Measurements from ENCODE around the gene EXOC3L4.

EXOC3L4 gene

DNA sequence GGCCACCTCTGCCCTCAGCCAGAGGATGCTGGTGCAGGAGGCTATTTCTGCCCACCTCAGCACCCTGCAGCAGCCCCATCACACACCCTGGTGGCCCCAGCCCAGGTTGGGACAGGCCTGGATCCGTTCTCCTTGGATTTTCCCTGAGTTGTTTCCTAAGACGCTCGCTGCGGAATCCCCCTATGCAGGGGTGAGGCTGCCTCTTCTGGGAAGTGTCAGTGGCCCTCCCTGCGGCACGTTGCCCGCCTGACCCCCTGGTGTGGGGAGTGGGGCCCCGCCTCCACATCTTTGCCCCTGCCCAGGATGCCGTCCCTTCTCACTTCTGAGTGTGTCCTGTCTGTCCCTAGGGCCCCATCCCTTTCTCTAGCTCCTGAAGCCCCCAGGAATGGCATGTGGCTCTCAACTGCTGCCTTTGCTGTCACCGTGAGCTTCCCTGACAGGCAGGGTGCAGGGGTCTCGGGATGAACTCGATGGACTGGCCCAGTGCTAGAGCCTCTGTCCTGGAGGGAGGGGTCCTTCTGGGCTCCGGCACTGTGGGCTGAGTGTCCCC lies 594 bp upstream of the EXOC3L4 start:
- DNase-seq = no peak

DNA sequence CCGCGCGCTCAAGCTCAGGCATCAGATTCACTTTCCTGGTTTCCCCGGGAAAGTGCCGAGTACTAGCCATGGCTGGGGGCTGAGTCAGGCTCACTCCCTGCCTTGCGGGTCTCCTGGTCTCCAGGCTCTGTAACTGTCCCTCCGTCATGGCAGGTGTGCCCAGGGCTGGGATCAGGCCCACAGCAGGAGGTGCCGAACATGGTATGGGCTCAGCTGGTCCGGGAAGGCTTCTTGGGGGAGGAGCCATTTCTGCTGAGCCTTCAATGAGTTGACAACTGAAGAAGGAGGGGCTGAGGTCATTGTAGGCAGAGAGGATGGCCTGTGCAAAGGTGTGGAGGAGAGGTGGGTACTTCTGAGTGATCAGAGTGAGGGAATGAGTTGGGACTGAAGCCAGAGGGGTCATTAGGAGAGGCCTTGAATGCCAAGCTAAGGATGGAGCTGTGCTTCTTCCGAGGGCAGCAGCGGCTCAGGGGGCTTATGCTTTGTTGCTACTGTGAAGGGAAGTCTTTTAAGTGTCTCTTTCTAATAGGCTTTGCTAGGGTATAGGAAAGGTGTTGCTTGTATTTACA lies 769 bp downstream of the EXOC3L4 start:
- no peak for DNase-seq

DNA sequence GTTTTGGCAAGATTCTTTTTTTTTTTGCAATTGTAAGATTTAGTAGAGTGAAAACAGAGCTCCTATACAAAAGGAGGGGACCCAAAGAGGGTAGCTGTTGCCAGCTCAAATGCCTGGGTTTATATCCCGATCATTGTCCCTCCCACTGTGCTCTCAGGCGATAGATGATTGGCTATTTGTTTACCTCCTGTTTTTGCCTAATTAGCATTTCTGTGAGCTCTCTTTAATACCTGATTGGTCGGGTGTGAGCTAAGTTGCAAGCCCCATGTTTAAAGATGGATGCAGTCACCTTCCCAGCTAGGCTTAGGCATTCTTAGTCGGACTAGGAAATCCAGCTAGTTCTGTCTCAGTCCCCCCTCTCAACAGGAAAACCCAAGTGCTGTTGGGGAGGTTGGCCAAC lies 1.9 kb downstream of the EXOC3L4 start:
- no peak for DNase-seq

DNA sequence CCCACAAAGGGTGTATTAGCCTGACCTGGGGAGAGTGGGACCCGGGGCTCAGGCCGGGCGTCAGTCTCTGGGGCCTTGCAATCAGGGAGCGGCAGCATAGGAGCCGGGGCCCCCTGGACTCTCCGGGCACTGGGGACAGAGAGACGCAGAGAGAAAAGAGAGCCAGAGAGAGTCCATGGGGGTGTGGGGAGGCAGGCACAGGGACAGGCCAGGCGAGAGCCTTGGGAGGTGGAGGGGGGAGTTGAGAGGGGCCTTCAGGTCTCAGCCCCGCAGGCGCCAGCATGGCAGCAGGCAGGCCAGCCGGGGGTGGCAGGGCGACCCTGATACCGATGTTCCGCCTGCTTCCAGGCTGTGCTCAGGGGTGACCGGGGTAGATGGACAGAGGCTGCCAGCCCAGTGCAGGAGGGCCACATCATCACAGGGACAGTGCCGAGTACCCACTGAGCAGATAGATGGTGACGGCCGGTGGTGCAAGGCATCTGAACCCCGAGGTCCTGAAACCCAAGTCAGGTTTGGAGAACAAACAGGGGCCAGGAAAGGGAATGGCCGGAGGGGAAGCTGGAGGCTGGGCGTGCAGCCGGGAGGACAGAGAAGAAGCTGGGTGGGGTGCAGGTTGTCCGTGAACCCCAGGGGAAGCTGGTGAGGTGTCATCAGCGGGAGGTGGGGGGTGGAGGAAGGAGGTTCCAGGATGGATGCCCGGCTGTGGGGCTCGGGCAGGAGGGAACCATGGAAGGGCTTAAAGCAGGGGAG lies 2.9 kb downstream of the EXOC3L4 start:
- no peak for DNase-seq

DNA sequence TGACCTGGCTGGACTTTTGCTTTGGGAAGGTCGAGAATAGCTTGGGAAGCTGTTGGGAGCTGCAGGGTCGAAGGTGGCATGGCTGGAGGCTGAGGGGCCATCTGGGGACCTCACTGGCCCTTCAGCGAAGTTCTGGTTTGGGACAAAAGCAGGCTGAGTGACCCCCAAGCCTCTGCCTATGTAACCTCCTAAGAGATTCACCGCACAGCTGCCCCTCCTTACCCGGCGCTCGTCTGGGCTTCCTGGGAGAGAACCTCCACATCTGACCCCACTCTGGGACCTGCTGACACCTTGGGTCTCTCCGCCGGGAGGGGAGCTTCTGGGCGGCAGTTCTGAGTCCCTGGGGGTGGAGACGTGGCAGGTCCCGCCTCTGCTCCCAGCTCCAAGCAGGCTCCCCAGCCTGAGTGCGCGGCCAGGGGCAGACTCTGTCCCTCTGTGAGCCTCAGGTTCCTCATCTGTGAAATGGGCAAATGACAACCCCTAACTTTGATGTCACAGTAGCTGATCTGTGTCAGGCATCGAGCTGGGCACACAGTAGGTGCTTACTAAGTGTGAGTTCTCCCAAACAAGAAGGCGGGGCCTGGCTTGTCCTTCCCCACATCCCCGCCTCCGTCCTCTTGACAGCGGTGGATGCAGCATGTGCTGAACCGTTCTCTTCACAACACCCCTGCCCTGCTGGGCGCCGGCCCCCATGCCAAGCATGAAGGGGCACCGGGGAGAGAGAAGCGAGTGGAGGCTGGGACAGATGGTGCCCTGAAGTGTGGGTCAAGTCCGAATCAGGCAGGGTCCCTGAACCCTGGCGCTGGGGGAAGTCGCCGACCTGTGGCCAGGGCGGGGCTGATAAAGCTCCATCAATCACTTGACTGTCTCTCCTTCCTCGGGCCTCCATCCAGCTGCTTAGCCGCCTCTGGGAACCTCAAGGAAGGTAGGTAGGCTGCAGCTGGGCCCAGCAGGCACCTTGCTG lies 3.8 kb downstream of the EXOC3L4 start:
- no peak for DNase-seq

DNA sequence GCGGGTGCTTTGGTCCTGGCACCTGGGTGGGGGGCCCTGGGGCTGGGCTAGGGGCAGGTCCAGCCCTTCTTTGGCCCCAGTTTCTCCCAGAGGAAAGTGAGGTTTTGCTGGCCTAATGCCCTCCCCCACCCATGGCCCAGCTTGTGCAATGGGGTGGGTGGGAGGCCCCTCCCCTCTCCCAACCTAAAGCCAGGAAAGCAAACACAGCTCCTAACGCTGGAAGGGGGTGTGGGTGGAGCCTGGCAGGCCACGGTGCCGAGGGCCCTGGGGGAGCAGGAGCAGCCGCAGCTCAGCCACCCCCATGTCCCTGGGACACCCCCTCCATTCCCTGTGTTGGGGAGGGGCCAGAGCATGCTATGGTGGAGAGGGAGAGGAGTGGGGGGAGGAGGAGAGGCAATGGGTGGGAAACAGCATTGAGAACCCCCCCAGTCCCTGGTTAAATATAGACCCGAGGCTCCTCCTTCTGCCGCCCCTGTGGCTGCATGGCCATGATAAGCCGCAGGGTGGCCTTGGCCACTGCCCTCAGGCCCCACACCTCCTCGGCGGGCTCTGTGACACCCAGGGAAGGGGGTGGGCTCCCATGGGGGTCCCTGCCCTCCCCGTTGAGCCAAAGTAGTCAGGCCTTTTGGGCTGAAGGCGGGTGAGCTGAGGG lies 4.7 kb downstream of the EXOC3L4 start:
- DNase-seq = no peak

DNA sequence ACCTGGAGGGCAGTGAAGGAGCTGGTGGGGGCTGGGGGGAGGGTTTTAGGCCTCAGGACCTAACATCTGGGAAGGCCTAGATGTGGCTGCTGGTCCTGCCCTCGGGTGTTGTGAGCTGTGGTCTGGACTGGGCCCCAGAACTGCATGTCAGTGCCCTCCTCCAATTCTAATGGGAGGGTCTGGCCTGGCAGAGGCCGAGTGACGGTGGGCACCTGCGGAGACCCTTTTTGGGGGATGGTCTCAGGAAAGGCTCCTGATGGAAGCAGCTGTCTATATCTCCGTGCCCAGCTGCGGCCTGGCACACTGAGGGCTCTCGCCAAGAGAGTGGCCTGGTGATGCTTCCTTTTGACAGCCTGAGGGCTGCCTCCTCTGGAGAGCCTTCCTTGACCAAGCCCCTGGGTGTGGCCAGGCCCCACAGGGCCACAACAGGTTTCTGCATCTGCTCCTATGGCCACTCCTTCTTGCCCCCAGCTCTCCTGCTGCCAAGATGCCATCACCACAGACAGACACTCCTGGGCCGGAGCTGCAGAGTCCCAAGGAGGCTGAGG lies 5.3 kb downstream of the EXOC3L4 start:
- no peak for DNase-seq

DNA sequence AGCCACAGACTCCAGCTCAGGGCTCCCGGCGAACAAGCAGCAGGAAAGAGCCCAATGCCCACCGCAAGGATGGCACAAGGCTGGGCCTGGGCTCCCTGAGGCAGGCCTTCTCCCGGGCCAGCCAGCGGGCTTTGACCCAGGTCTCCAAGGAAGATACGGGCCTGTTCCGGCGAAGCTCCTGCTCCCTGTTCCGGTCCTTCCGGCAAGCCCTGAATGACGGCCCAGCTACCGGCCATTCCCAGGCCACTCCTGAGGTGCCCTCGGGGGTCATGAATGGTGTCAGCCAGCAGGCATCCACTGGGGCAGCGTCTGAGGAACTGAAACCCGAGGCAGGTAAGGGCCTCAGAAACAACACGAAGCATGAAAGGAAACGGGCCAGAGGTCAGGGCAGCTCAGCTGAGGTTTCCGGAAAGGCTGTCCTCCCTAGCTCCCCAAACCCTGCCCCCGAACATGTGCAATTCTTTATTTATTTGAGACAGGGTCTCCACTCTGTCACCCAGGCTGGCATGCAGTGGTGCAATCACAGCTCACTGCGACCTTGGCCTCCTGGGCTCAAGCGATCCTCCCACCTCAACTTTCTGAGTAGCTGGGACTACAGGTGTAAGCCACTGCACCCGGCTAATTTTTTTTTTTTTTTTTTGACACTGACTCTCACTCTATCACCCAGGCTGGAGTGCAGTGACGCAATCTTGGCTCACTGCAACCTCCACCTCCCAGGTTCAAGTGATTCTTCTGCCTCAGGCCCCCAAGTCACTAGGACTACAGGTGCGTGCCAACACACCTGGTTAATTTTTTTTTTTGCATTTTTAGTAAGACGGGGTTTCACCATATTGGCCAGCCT lies 6.0 kb downstream of the EXOC3L4 start:
- no peak for DNase-seq

DNA sequence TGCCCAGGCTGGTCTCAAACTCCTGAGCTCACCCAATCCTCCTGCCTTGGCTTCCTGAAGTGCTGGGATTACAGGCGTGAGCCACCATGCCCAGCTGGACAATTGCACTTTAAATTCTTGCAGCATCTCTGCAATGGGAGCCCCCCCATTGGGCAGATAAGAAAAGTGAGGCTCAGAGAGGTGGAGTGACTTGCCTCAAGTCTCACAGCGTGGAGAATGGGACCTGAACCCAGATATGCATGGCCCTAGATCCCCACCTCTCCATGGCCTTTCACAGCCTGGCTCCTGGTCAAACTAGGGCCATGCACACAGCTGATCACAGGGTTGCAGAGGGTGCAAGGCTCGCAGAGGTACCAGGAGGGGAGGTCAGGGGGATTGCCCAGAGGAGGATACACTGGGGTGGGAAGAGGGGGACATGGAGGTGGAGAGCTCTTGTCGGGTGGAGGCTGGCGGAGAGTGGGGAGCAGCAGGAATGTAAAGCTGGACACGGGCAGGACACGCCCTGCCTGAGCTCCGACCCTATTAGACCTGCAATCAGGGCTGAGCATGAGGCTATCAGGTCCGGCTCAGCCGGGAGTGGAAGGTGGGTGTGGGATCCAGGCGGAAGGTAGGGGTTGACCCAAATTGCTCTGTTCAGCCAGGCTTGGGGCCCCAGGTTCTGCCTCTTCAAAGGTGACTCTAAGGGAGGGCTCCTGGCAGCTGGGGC lies 6.9 kb downstream of the EXOC3L4 start:
- DNase-seq = no peak

DNA sequence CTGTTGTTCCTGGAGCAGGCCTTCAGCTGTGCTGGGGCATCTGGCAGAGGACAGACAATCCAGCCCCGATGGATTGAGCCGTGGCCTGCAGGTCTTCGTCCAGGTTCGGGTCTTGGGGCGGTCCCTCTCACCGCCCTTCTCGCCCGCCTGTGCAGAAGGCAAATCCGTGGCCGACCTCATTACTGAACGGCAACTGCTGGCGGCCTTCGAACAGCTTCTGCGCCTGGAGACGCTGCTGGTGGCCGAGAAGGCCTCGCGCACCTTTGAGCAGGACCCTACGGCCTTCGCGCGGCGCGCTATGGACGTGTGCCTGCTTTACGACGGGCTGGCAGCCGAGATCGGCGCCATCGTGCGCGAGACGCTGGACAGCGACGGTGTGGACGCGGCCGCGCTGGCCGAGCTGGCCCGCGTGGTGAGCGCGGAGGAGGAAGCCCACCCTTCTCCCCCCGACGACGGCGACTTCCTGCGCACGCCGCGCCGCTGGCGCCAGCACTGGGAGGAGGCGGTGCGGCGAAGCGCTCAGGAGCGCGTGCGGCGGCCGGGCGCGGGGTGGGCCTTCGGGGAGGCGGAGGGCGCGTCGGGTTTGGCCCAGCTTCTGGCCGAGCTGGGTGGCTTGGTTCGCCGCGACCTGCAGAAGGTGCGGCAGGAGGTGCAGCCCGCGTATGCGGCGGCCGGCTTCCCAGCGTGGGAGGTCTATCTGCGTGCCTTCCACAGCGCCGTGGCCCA lies 7.6 kb downstream of the EXOC3L4 start:
- no peak for DNase-seq

DNA sequence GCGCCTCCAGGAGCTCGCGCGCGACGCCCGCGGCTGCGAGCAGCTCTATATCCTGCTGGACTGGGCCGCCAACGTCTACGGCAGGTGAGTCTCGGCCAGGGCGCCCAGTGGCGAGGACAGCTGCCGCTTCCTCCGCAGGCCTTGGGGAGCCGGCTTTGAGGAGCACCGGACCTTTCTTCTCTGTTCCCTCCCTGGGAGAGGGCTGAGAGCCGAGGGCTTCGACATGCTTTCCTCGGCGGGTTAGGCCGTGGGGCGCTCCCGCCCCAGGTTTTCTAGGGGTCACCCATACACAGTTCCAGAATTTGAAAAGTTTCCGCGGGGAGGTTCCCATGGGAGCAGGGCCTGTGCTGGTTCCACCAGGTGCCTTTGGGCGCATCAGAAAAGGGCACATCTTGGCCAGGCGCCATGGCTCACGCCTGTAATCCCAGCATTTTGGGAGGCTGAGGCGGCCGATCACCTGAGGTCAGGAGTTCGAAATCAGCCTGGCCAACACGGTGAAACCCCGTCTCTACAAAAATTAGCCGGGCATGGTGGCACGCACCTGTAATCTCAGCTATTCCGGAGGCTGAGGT lies 8.2 kb downstream of the EXOC3L4 start:
- no peak for DNase-seq

DNA sequence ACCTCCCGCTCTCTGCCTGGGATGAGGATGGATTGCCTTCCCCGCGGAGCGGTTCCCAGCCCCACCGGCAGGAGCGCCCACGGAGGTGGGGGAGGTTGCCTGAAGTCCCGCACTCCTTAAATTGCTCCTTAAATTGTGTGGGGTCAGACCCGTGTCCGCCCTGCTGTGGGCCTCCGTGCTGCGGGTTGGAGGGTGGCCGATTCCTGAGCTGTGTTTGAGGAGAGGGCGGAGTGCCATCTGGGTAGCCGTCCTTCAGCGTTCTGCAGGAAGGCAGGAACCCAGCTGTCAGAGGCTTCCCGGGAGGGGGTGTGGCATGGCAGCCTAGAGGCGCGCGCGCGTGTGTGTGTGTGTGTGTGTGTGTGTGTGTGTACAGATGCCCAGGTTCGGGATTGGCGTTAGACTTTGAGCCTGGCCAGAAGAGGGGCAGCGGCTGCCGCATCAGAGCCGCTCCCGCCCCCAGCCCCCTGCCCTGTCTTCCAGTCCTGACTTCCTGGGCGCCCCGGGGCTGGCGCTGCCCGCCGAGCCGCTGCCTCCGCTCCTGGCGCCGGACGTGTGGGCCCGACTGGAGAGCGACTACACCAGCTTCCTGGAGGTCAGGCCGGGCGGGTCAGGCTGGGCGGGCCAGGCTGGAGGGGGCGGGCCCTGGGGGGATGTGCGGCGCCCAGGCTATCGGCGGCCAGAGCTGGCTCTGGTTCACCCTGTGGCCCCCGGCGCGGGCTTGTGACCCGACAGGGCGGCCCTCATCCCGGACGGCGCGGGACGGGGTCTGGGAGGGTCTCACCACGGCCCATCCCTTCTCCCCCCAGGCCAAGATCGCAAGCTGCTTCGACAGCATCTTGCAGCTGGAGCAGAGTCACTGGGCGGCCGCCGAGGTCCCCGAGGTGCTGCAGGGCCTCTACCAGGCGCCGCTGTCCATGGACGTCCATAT lies 9.2 kb downstream of the EXOC3L4 start:
- DNase-seq = no peak

DNA sequence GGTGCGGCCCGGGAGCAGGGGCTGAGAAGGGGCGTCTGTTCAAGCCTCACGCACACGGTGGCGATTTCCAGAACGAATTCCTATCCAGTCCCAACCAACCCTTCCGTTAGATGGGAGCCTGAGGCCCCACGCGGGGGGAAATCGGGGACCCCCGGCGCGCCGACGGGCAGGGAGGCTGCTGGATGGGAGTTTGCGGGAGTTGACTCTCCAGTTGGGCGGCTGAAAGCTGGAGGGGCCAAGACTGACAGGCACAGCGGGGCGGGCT lies 9.8 kb downstream of the EXOC3L4 start:
- DNase-seq = no peak

DNA sequence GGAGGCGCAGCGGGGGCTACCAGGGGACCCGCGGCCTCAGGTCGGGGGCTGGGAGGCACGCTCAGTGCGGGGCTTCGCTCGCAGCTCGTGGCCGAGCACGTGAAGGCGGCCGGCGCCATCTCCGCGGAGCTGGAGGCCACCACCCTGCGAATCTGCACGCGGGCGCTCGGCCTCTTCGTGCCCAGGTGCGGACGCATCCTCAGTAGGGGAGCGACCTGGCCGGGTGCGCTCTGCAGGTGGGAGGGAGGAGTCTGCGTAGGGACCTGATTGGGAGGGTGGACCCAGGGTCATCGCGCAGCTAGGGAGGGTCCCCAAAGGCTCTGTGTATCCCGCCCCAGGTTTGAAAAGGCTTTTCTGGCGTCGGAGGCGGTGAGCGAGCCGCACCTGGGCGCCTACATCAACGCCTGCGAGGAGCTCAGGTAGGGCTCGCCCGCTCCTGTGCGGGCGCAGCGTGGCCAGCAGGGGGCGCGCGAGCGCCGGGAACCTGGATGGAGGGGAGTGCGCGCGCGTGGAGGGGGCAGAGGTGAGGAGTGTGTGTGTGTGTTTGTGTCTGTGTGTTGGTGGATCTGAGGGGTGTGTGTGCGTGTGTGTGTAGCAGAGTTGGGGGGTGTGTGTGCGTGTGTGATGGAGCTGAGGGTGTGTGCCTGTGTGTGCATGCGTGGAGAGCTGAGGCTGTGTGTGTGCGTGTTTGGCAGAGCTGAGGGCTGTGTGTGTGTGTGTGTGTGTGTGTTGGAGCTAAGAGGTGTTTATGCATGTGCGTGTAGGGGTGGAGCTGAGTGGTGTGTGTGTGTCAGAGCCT lies 10.3 kb downstream of the EXOC3L4 start:
- DNase-seq = peak; percentile 89

DNA sequence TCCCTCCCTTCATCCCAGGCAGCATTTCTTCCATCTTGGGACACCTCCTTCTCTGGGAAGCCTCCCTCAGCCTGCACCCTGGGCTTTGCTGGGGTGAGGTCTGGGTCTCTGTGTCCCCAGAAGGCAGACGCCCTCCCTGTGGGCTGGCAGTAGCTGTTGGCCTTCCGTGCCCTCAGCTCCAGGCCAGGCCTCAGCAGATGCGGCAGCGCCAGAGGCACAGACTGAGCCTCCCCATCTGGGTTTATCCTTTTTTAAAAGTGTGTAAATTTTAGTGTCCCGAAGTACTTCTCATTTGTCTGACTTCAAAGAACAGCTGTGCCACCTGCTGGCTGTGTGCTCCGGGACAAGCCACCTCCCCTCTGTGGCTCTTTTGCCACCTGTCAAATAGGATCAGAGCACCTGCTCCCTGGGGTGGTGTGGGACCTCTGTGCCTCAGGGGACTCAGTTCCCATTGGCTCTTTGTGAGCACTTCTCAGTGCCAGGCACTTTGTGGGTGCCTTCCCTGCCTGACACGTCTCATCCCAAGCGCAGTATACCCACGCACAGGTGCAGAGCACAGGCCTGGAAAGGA lies 11.1 kb downstream of the EXOC3L4 start:
- DNase-seq = no peak

DNA sequence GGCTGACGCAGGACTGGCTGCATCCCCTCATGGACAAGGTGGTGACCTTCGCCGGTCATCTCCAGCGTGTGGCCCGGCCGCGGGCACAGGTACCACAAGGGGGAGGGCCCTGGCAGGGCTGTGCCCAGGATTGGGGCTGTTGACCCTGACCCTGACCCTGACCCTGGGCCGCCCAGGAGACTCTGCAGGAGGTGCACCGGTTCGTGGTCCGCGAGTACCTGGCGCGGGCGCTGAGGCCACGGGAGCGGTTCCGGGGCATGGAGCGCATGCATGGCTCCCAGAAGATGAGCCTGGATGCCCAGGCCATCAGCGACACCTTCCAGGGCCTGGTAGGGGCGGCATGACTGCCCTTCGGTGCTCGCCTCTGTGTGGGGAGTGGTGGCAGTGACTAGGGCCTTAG lies 12.9 kb downstream of the EXOC3L4 start:
- DNase-seq = no peak

DNA sequence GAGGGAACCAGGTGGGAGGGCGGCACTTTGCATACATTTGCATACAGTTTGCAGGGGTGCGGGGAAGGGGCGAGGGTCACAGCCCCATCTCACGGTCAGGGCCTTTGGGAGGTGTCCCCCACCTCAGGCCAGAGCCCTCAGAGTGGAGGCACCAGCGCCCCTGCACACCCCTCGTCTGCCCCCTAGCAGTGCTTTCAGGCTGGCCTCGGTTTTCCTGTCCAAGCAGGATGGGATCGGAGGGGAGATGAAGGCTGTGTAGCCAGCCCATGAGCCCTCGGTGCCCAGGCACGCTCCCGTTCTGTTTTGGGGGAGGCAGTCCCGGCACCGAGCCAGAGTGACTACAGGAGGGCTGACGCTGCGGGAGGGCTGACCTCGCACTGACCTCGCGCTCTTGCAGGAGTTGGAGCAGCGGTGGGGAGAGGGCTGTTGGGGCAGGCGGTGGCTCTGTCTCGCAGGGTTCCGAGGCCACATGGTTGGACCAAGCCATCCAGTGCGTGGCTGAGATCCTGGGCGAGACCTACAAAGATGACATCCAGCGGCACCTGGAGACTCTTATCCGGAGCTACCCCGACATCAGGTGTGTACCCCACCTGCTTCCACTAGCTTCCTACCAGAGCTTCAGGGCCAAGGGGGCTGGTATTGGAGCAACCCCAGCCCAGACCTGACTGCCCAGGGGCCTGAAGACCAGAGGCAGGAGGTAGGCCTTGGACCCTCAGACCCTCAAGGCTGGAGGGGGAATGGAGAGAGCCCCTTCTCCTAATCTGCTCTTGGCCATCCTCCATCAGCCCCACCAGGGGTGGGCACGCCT lies 13.6 kb downstream of the EXOC3L4 start:
- no peak for DNase-seq
